Activated naive CD8-positive, alpha-beta T cell treated with anti-CD3 and anti-CD28 coated beads, Interleukin-2, amount 10 ng/mL, durations not matched to agents 7 days and 5 days (primary cell): ENCODE measurements around the gene RIT2. TPM values are rescaled to one million over a fixed set of nuclear protein-coding genes. Genes with fewer than 3 reads are reported as not detected.

Source experiments
- ATAC-seq: fragments of 150-1000 bp; cut with Tn5 transposase; one replicate; pipeline ENCODE4 v1.10.0; 2021; ENCODE audit warnings: low read depth, moderate library complexity
- POLR2A ChIA-PET: fragments of 350-600 bp; sonication (Branson Sonifier 250); formaldehyde crosslinking; loops from one replicate; lab custom pipeline; 2021; ENCODE audit warnings: antibody characterized with exemption; lab: Charles Lee
- DNase-seq: peaks from one replicate; pipeline ENCODE4 v3.0.0; 2021
- H3K27ac Mint-ChIP-seq: one replicate; pipeline ENCODE4 v1.8.0; 2022; ENCODE audit warnings: mild to moderate bottlenecking, mixed read lengths
- H3K27me3 Mint-ChIP-seq: one replicate; pipeline ENCODE4 v1.8.0; 2022; ENCODE audit warnings: mild to moderate bottlenecking, moderate library complexity, mixed read lengths
- H3K36me3 Mint-ChIP-seq: one replicate; pipeline ENCODE4 v1.8.0; 2021; ENCODE audit warnings: mild to moderate bottlenecking, mixed read lengths
- H3K4me1 Mint-ChIP-seq: one replicate; pipeline ENCODE4 v1.8.0; 2021; ENCODE audit warnings: mixed read lengths
- H3K4me3 Mint-ChIP-seq: one replicate; pipeline ENCODE4 v1.8.0; 2022; ENCODE audit warnings: mild to moderate bottlenecking, moderate library complexity, mixed read lengths
- H3K9me3 Mint-ChIP-seq: one replicate; pipeline ENCODE4 v1.8.0; 2021; ENCODE audit warnings: mixed read lengths
- total RNA-seq, 2 experiments: library from RNA; stranded (reverse); gene quantifications; one replicate each; pipeline ENCODE4 v1.2.3, GENCODE V29; 2021

The RIT2 gene
- total RNA-seq, 2 experiments from 2014 or later = not detected

- Mint-ChIP-seq H3K9me3 (no peaks in the 10 kb centered on the region), H3K4me1 (no peaks in the 10 kb centered on the region), H3K27ac (no peak overlapping the region), H3K4me3 (no peak overlapping the region), H3K36me3 (no peaks in the 10 kb centered on the region), H3K27me3 (no peaks in the 10 kb centered on the region)
- POLR2A ChIA-PET = no interaction called here
- ATAC-seq = no peak
- no peak for DNase-seq
Measured at GRCh38 chr18:42925036-42925435, 190.4 kb downstream of the RIT2 start.

DNA sequence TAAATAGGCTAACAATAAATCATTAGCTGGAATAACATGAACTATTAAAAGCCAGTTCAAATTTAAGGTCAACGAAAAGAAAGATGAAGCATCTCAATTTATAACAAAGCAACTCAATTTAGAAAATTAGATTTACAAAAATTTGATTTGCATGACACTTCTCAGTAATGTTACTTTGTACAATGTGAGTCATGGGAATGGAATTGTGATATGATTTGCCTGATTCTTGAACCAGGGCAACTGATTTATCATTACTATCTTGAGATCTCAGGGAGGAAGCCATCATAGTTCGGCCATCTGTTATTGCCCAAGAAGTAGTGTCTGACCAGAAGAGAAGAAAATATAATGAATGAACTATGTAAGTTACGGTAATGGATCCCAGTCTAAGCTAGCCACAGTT, 193.1 kb downstream of the RIT2 start:
- no peaks in the 10 kb centered on the region for H3K9me3 Mint-ChIP-seq
- POLR2A ChIA-PET = no interaction called here
- no peaks in the 10 kb centered on the region for H3K27me3 Mint-ChIP-seq
- H3K4me1 Mint-ChIP-seq = no peaks in the 10 kb centered on the region
- ATAC-seq (no peak), DNase-seq (no peak)
- no peak overlapping the region for H3K27ac Mint-ChIP-seq
- H3K36me3 Mint-ChIP-seq = no peaks in the 10 kb centered on the region
- no peak overlapping the region for H3K4me3 Mint-ChIP-seq

- Mint-ChIP-seq H3K27me3 (no peaks in the 10 kb centered on the region), H3K9me3 (no peaks in the 10 kb centered on the region), H3K36me3 (no peaks in the 10 kb centered on the region), H3K27ac (no peak overlapping the region), H3K4me3 (no peak overlapping the region), H3K4me1 (no peaks in the 10 kb centered on the region)
- POLR2A ChIA-PET = no interaction called here
- ATAC-seq (no peak), DNase-seq (no peak)
Measured at GRCh38 chr18:42921226-42921737, 194.2 kb downstream of the RIT2 start.

GRCh38 chr18:42920621-42921020, 194.9 kb downstream of the RIT2 start:
- Mint-ChIP-seq H3K27me3 (no peaks in the 10 kb centered on the region), H3K27ac (no peak overlapping the region), H3K4me1 (no peaks in the 10 kb centered on the region), H3K36me3 (no peaks in the 10 kb centered on the region), H3K4me3 (no peak overlapping the region), H3K9me3 (no peaks in the 10 kb centered on the region)
- POLR2A ChIA-PET = no interaction called here
- DNase-seq (no peak), ATAC-seq (no peak)

GRCh38 chr18:42915299-42915698, 200.2 kb downstream of the RIT2 start:
- H3K27ac Mint-ChIP-seq = no peak overlapping the region
- H3K9me3 Mint-ChIP-seq = peaks cover 3% of the 10 kb centered on the region
- no peak overlapping the region for H3K4me3 Mint-ChIP-seq
- no peaks in the 10 kb centered on the region for H3K4me1 Mint-ChIP-seq
- no peaks in the 10 kb centered on the region for H3K36me3 Mint-ChIP-seq
- no peaks in the 10 kb centered on the region for H3K27me3 Mint-ChIP-seq
- POLR2A ChIA-PET = no interaction called here
- ATAC-seq (no peak), DNase-seq (no peak)

DNA sequence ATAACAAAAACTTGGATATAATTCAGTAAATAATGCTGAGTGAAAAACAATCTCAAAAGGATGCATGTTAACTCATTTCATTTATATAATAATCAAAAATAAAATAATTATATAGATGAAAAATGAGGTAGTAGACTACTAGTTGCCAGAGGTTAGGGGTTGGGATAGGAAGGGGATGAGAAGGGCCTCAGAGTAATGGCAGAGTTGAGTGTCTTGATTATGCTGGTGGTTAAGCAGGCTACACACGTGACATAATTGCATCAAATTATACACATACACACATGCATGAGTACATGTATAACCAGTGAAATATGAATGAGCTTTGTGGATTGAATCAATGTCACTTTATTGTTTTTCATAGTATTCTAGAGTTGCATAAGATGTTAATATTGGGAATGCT, 201.0 kb downstream of the RIT2 start:
- Mint-ChIP-seq H3K36me3 (no peaks in the 10 kb centered on the region), H3K9me3 (peaks cover 4% of the 10 kb centered on the region), H3K4me3 (no peak overlapping the region), H3K4me1 (no peaks in the 10 kb centered on the region), H3K27me3 (no peaks in the 10 kb centered on the region), H3K27ac (no peak overlapping the region)
- ATAC-seq = no peak
- POLR2A ChIA-PET = no interaction called here
- DNase-seq = no peak

DNA sequence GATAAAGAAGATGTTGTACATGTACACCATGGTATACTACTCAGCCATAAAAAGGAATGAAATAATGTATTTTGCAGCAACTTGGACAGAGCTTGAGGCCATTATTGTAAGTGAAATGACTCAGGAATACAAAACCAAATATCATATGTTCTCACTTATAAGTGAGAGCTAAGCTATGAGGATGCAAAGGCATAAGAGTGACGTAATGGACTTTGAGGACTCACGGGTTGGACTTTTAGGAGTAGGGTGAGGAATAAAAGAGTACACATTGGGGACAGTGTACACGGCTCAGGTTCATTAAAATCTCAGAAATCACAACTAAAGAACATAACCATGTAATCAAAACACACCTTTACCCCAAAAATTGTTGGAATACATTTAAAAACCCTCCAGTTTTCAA, 206.4 kb downstream of the RIT2 start:
- no peaks in the 10 kb centered on the region for H3K4me1 Mint-ChIP-seq
- DNase-seq (no peak), ATAC-seq (no peak)
- peaks cover 5% of the 10 kb centered on the region for H3K9me3 Mint-ChIP-seq
- no peak overlapping the region for H3K4me3 Mint-ChIP-seq
- H3K36me3 Mint-ChIP-seq = no peaks in the 10 kb centered on the region
- no peaks in the 10 kb centered on the region for H3K27me3 Mint-ChIP-seq
- no peak overlapping the region for H3K27ac Mint-ChIP-seq
- POLR2A ChIA-PET = no interaction called here

GRCh38 chr18:42906761-42907160, 208.7 kb downstream of the RIT2 start:
- H3K9me3 Mint-ChIP-seq = peaks cover 5% of the 10 kb centered on the region
- H3K4me3 Mint-ChIP-seq = no peak overlapping the region
- H3K4me1 Mint-ChIP-seq = no peaks in the 10 kb centered on the region
- H3K27ac Mint-ChIP-seq = no peak overlapping the region
- no peaks in the 10 kb centered on the region for H3K36me3 Mint-ChIP-seq
- H3K27me3 Mint-ChIP-seq = no peaks in the 10 kb centered on the region
- no peak for ATAC-seq
- POLR2A ChIA-PET = no interaction called here
- no peak for DNase-seq

DNA sequence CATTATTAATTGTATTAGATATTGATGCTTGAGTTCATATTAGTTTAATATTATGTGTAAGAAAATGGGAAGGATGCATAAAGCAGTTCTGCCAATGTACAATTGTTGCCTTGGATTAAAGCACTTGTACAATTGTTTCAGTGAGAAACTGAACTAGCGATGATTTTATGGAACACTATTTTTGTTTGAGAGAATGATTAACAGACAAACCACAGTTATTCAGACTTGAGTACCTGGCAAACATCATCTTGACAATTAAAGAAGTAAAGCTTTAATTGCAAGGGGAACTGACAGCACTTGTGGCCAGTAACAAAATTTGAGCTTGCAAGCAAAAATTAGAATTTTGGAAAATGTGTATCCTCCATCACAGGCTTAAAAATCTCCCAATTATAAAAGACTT, 214.3 kb downstream of the RIT2 start:
- ATAC-seq (no peak), DNase-seq (no peak)
- POLR2A ChIA-PET = no interaction called here
- H3K4me1 Mint-ChIP-seq = no peaks in the 10 kb centered on the region
- H3K27ac Mint-ChIP-seq = no peak overlapping the region
- H3K27me3 Mint-ChIP-seq = no peaks in the 10 kb centered on the region
- no peaks in the 10 kb centered on the region for H3K36me3 Mint-ChIP-seq
- no peak overlapping the region for H3K4me3 Mint-ChIP-seq
- H3K9me3 Mint-ChIP-seq = no peaks in the 10 kb centered on the region

- ATAC-seq (no peak), DNase-seq (no peak)
- H3K4me1 Mint-ChIP-seq = no peaks in the 10 kb centered on the region
- POLR2A ChIA-PET = no interaction called here
- no peaks in the 10 kb centered on the region for H3K36me3 Mint-ChIP-seq
- H3K9me3 Mint-ChIP-seq = peaks cover 4% of the 10 kb centered on the region
- no peak overlapping the region for H3K27ac Mint-ChIP-seq
- H3K27me3 Mint-ChIP-seq = no peaks in the 10 kb centered on the region
- H3K4me3 Mint-ChIP-seq = no peak overlapping the region
Measured at GRCh38 chr18:42893977-42894376, 221.5 kb downstream of the RIT2 start.

GRCh38 chr18:42892181-42892580, 223.3 kb downstream of the RIT2 start:
- POLR2A ChIA-PET = no interaction called here
- ATAC-seq = no peak
- Mint-ChIP-seq H3K27me3 (no peaks in the 10 kb centered on the region), H3K36me3 (no peaks in the 10 kb centered on the region), H3K4me1 (no peaks in the 10 kb centered on the region), H3K9me3 (peaks cover 4% of the 10 kb centered on the region), H3K27ac (no peak overlapping the region), H3K4me3 (no peak overlapping the region)
- DNase-seq = no peak

DNA sequence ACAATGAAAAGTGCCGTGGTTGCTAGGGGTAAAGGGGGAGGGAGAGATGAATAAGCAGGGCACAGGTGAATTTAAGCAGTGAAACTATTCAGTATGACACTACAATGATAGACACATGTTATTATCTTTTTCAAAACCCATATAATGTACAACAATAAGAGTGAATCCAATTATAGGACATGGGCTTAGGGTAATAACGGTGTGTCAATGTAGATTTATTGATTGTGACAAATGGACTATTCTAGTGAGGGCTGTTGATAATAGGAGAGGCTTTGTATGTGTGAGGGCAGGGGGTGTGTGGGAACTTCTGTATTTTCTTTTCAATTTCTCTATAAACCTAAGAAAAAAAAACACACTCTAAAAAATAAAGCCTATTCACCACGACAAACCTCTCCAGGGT, 223.8 kb downstream of the RIT2 start:
- POLR2A ChIA-PET = no interaction called here
- ATAC-seq (no peak), DNase-seq (no peak)
- H3K4me3 Mint-ChIP-seq = no peak overlapping the region
- H3K36me3 Mint-ChIP-seq = no peaks in the 10 kb centered on the region
- no peak overlapping the region for H3K27ac Mint-ChIP-seq
- H3K4me1 Mint-ChIP-seq = no peaks in the 10 kb centered on the region
- peaks cover 4% of the 10 kb centered on the region for H3K9me3 Mint-ChIP-seq
- H3K27me3 Mint-ChIP-seq = no peaks in the 10 kb centered on the region

GRCh38 chr18:42883169-42883568, 232.3 kb downstream of the RIT2 start:
- H3K27ac Mint-ChIP-seq = no peak overlapping the region
- H3K9me3 Mint-ChIP-seq = peaks cover 2% of the 10 kb centered on the region
- H3K4me1 Mint-ChIP-seq = no peaks in the 10 kb centered on the region
- ATAC-seq = no peak
- no peak overlapping the region for H3K4me3 Mint-ChIP-seq
- POLR2A ChIA-PET = no interaction called here
- no peak for DNase-seq
- no peaks in the 10 kb centered on the region for H3K27me3 Mint-ChIP-seq
- H3K36me3 Mint-ChIP-seq = no peaks in the 10 kb centered on the region

GRCh38 chr18:42882122-42882521, 233.4 kb downstream of the RIT2 start:
- Mint-ChIP-seq H3K27ac (no peak overlapping the region), H3K36me3 (no peaks in the 10 kb centered on the region)
- POLR2A ChIA-PET = no interaction called here

GRCh38 chr18:42872838-42873237, 242.6 kb downstream of the RIT2 start:
- Mint-ChIP-seq H3K4me1 (no peaks in the 10 kb centered on the region), H3K36me3 (no peaks in the 10 kb centered on the region), H3K4me3 (no peak overlapping the region), H3K27me3 (no peaks in the 10 kb centered on the region), H3K9me3 (no peaks in the 10 kb centered on the region), H3K27ac (no peak overlapping the region)
- ATAC-seq (no peak), DNase-seq (no peak)
- POLR2A ChIA-PET = no interaction called here

More at GRCh38 chr18:42882122-42882521, 233.4 kb downstream of the RIT2 start:
- H3K27me3 Mint-ChIP-seq = no peaks in the 10 kb centered on the region
- no peaks in the 10 kb centered on the region for H3K4me1 Mint-ChIP-seq
- DNase-seq (no peak), ATAC-seq (no peak)
- H3K4me3 Mint-ChIP-seq = no peak overlapping the region
- H3K9me3 Mint-ChIP-seq = peaks cover 2% of the 10 kb centered on the region
